GM23248 (cell line): ENCODE measurements around the gene PRR5L.

Experiments
- EZH2 ChIP-seq: fragments of 200-600 bp; sonication (generic); IDR thresholded peaks from 2 replicates; pipeline ENCODE4 v1.6.1; 2018; ENCODE audit warnings: antibody characterized with exemption, mild to moderate bottlenecking; ENCODE audit not compliant: insufficient read depth, poor library complexity, severe bottlenecking
- EZH2phosphoT487 ChIP-seq: fragments of 200-600 bp; sonication (generic); IDR thresholded peaks from 2 replicates; pipeline ENCODE4 v1.6.1; 2018; ENCODE audit warnings: antibody characterized with exemption, moderate library complexity, mild to moderate bottlenecking, low read depth; ENCODE audit not compliant: insufficient read depth

DNA sequence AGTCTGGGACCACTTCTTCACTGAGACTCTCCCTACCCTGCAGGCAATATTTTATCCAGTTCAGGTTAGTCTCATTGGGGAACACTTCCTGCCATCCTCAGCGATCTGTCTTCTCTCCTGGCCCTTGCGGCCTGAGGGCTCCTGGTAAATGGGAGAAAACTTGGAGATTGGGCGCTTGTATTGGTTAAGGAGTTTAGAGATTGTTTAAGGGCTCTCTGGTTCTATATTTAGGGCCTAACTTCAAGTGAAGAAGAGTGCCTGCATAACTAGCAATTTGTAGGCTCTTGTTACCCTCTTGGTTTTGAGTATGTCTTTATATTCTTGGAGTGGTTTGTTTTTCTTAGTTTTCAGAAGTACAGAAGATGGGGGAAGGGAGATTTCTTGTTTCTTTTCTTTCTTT lies 141.3 kb downstream of the PRR5L start:
- TF ChIP-seq EZH2 (no peak), EZH2phosphoT487 (no peak)
